K562 (cell line): ENCODE data around the gene REX1BD. TPM values are rescaled to one million over a fixed set of nuclear protein-coding genes. Genes with fewer than 3 reads are reported as not detected.

Source experiments
- ATAC-seq: fragments of 200-7000 bp; cut with Tn5 transposase; 3 replicates; pipeline ENCODE4 v1.9.1; 2020; ENCODE audit warnings: moderate library complexity
- BruUV-seq: library from RNA; stranded (reverse); fragments of 400-500 nt; replicated peaks from 2 replicates; lab custom pipeline; 2021; lab: Mats Ljungman, UMichigan
- CTCF ChIA-PET: fragments of 300-600 bp; formaldehyde crosslinking; extraction: SDS; loops from one replicate; lab custom pipeline; 2021; ENCODE audit warnings: low intra/inter-chr PET ratio; lab: Yijun Ruan, JAX
- POLR2A ChIA-PET: fragments of 300-600, 350-650 bp; sonication (Branson Sonifier 250); formaldehyde crosslinking; extraction: SDS; loops from one replicate; lab custom pipeline; 2021; ENCODE audit warnings: antibody characterized with exemption, inconsistent platforms; lab: Yijun Ruan, JAX
- DNase-seq, 4 experiments: peaks; one replicate each; pipeline versions ENCODE4 v3.0.0 to v3.0.0-alpha.2; 2011 to 2018; ENCODE audit warnings: low spot score in 3 of 4, mixed read lengths in 3 of 4; ENCODE audit errors: extremely low read depth in 1 of 4
- FAIRE-seq: peaks from 2 replicates; lab custom pipeline; 2011; peaks lifted over from hg19 to GRCh38; lab: Jason Lieb, UNC
- H2AFZ ChIP-seq: 2 replicates; pipeline ENCODE4 v1.6.0; 2011; ENCODE audit warnings: low read depth, low read length, control low read depth, inconsistent platforms
- H3K27ac ChIP-seq: fragments of 200-600 bp; 3 replicates; pipeline ENCODE4 v1.8.0; 2011; ENCODE audit warnings: low read depth, mild to moderate bottlenecking, control low read depth, inconsistent platforms, low read length, moderate library complexity, mixed read lengths; ENCODE audit errors: extremely low read depth
- H3K27me3 ChIP-seq, 2 experiments: fragments of 300-600 bp in 1 of 2; 2 replicates in 1 of 2; 3 replicates in 1 of 2; pipeline versions ENCODE4 v1.6.0 to v1.8.0; 2011; ENCODE audit warnings: inconsistent platforms in 2 of 2, low read length in 2 of 2, mild to moderate bottlenecking in 1 of 2, mixed read lengths in 1 of 2, moderate library complexity in 1 of 2; ENCODE audit not compliant: control insufficient read depth in 2 of 2, insufficient read depth in 2 of 2
- H3K36me3 ChIP-seq: fragments of 300-600 bp; 3 replicates; pipeline ENCODE4 v1.8.0; 2011; ENCODE audit warnings: mild to moderate bottlenecking, low read length, inconsistent platforms; ENCODE audit not compliant: control insufficient read depth, insufficient read depth
- H3K4me1 ChIP-seq, 2 experiments: fragments of 200-600 bp in 1 of 2; replicated peaks in 1 of 2; 2 replicates in 1 of 2; 3 replicates in 1 of 2; pipeline versions ENCODE4 v1.5.1 to v1.8.0; 2011; ENCODE audit warnings: inconsistent platforms in 2 of 2, low read length in 2 of 2, mild to moderate bottlenecking in 1 of 2, mixed read lengths in 1 of 2, moderate library complexity in 1 of 2; ENCODE audit not compliant: control insufficient read depth in 2 of 2, insufficient read depth in 2 of 2
- H3K4me2 ChIP-seq: 2 replicates; pipeline ENCODE4 v1.6.1; 2011; ENCODE audit warnings: low read length, control low read depth, inconsistent platforms, mixed read lengths; ENCODE audit not compliant: insufficient read depth
- H3K4me3 ChIP-seq: fragments of 200-600 bp; sonication (generic), shearing (Covaris generic); 2 replicates; pipeline ENCODE4 v1.5.1; 2016; ENCODE audit warnings: control low read depth, inconsistent platforms
- H3K79me2 ChIP-seq: fragments of 200-600 bp; 3 replicates; pipeline ENCODE4 v1.8.0; 2011; ENCODE audit warnings: low read length, inconsistent platforms; ENCODE audit not compliant: control insufficient read depth, insufficient read depth
- H3K9ac ChIP-seq, 2 experiments: 2 replicates each; pipeline versions ENCODE4 v1.6.0 to v1.6.1; 2011; ENCODE audit warnings: low read depth in 2 of 2, low read length in 2 of 2, control low read depth in 1 of 2, inconsistent platforms in 1 of 2, mild to moderate bottlenecking in 1 of 2, mixed read lengths in 1 of 2; ENCODE audit not compliant: insufficient read depth in 1 of 2
- H3K9me1 ChIP-seq: one replicate; pipeline ENCODE4 v1.6.0; 2011; ENCODE audit warnings: inconsistent platforms, mild to moderate bottlenecking, low read length, moderate library complexity; ENCODE audit not compliant: control insufficient read depth, insufficient read depth
- H3K9me3 ChIP-seq: replicated peaks from 2 replicates; pipeline ENCODE4 v1.5.1; 2011; ENCODE audit warnings: low read depth, low read length, inconsistent platforms; ENCODE audit not compliant: control insufficient read depth, insufficient read depth
- H4K20me1 ChIP-seq: replicated peaks from 2 replicates; pipeline ENCODE4 v1.6.1; 2011; ENCODE audit warnings: low read length, inconsistent platforms, mixed read lengths; ENCODE audit not compliant: control insufficient read depth, insufficient read depth
- KLF1 ChIP-seq: fragments of 450-650 bp; IDR thresholded peaks from 2 replicates; pipeline ENCODE4 v1.6.1; 2016; ENCODE audit warnings: missing genetic modification characterization, missing compliant biosample characterization
- POLR3G ChIP-seq: IDR thresholded peaks from 2 replicates; pipeline ENCODE4 v1.6.1; 2011; ENCODE audit not compliant: insufficient read length, insufficient replicate concordance; ENCODE audit errors: extremely low read depth
- RBFOX2 ChIP-seq: fragments of 200-400 bp; formaldehyde crosslinking; IDR thresholded peaks from 2 replicates; pipeline ENCODE4 v1.6.1; 2017; ENCODE audit warnings: low read depth, mild to moderate bottlenecking, low read length, moderate library complexity
- RBM17 ChIP-seq: fragments of 200-400 bp; formaldehyde crosslinking; IDR thresholded peaks from 2 replicates; pipeline ENCODE4 v1.6.1; 2017; ENCODE audit warnings: low read depth, mild to moderate bottlenecking, low read length, borderline replicate concordance
- WGBS: fragments of 100-300 bp; shearing (Covaris generic); methylation state at CpG from one replicate; pipeline ENCODE4 v1.1.6; 2016; ENCODE audit warnings: low coverage, mixed read lengths; ENCODE audit not compliant: insufficient coverage; ENCODE audit errors: missing lambda C conversion rate; 5-methylcytosine and 5-hydroxymethylcytosine counted together
- in situ Hi-C: fragments of 300-500 bp; cut with MboI; formaldehyde crosslinking; loops from 4 replicates; pipeline ENCODE4 v1.15.0; 2018; ENCODE audit warnings: inconsistent platforms, mixed read lengths
- intact Hi-C: fragments of 100-400 bp; cut with micrococcal nuclease; formaldehyde crosslinking; loops from 2 replicates; pipeline ENCODE4 v1.14.2; 2022
- polyA plus RNA-seq, 8 experiments: library from polyadenylated mRNA; depleted of rRNA in 4 of 8; stranded (reverse) in 5 of 8; unstranded in 3 of 8; fragments of >200 nt; fragmentation: Nextera tagmentation in 2 of 8; fragmentation: Illumina TruSeq in 1 of 8; extraction: Ambion mirVana in 2 of 8; extraction: Trizol in 1 of 8; gene quantifications; 2 replicates each; pipeline versions ENCODE4 v1.2.1 to v1.2.3, GENCODE V29; 2011 to 2014; ENCODE audit warnings: inconsistent platforms in 1 of 8, missing spikeins in 1 of 8
- total RNA-seq, 7 experiments: library from RNA; depleted of rRNA in 6 of 7; stranded (reverse); fragments of >200 nt in 6 of 7; fragmentation: Illumina TruSeq in 2 of 7; extraction: Trizol in 2 of 7; gene quantifications; 2 replicates each; pipeline versions ENCODE4 v1.2.1 to v1.2.3, GENCODE V29; 2011 to 2021; ENCODE audit warnings: low replicate concordance in 1 of 7
- TF ChIP-seq, protein P1 (sequence below): fragments of 450-650 bp; formaldehyde crosslinking; conservative IDR thresholded peaks from 2 replicates; pipeline ENCODE4 v1.4.0; 2022; ENCODE audit warnings: mild to moderate bottlenecking, missing genetic modification characterization
- TF ChIP-seq, protein P2 (sequence below): sonication (generic); formaldehyde crosslinking; IDR thresholded peaks from 2 replicates; pipeline ENCODE4 v1.8.1; 2023; ENCODE audit warnings: mild to moderate bottlenecking, missing genetic modification reagents
- TF ChIP-seq, protein P3 (sequence below), 3 experiments: fragments of 200-800 bp in 1 of 3; sonication (Bioruptor generic) in 1 of 3; sonication (generic) in 1 of 3; formaldehyde crosslinking in 1 of 3; IDR thresholded peaks; 2 replicates each; pipeline versions ENCODE4 v1.6.1 to v1.8.0; 2016 to 2022; ENCODE audit warnings: mild to moderate bottlenecking in 2 of 3, missing compliant biosample characterization in 2 of 3, missing genetic modification characterization in 2 of 3, missing genetic modification reagents in 1 of 3

Gene REX1BD
- total and polyA plus RNA-seq, 9 of the 15 experiments (the other 6 are each of a cell fraction or from before 2014, with no cell fraction given): 1.9 to 136 (median 13.8) TPM

DNA sequence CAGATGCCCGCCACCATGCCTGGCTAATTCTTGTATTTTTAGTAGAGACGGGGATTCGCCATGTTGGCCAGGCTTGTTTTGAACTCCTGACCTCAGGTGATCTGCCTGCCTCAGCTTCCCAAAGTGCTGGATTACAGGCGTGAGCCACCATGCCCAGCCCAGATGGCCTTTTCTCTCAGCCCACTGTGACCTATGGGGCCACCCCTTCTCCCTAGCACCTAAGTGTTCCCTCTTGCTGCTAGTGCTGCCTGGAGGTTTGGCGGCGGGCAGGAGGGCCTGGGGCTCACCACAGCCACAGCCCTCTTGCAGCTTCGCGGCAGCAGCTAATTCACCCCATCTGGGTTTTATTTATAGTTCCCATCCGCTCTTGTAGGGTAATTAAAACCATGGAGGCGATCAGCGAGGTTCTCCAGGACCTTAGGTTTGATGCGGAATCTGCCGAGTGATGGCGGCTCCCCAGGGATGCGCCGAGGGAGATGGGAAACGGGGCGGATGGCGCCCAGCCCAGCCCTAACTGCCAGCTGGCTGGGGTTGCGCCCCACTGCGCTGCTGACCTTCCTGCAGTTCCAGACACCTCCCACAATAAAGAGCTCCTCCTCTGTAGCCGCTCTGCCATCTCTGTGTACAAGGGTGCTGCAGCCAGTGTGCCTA is 3.3 kb downstream of the REX1BD start:
- in situ Hi-C loops: no loop called here
- no TSS peak for BruUV-seq
- no peak for ATAC-seq

More for the DNA sequence above, 3.3 kb downstream of the REX1BD start:
- no peak overlapping the region for H3K4me3 ChIP-seq
- POLR2A ChIA-PET: interaction anchor here (1.3 to 2.1 kb wide), 2 partner anchors 10 to 11 kb away, joined by 3 to 5 read pairs; no protein-coding TSS in a partner anchor
- peak overlapping the region in 1 of 2 experiments; percentile 13; a peak in 1 of 4 replicates for H3K9ac ChIP-seq
- TF ChIP-seq, protein P1, sequence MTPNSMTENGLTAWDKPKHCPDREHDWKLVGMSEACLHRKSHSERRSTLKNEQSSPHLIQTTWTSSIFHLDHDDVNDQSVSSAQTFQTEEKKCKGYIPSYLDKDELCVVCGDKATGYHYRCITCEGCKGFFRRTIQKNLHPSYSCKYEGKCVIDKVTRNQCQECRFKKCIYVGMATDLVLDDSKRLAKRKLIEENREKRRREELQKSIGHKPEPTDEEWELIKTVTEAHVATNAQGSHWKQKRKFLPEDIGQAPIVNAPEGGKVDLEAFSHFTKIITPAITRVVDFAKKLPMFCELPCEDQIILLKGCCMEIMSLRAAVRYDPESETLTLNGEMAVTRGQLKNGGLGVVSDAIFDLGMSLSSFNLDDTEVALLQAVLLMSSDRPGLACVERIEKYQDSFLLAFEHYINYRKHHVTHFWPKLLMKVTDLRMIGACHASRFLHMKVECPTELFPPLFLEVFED: no peak
- TF ChIP-seq, protein P2, sequence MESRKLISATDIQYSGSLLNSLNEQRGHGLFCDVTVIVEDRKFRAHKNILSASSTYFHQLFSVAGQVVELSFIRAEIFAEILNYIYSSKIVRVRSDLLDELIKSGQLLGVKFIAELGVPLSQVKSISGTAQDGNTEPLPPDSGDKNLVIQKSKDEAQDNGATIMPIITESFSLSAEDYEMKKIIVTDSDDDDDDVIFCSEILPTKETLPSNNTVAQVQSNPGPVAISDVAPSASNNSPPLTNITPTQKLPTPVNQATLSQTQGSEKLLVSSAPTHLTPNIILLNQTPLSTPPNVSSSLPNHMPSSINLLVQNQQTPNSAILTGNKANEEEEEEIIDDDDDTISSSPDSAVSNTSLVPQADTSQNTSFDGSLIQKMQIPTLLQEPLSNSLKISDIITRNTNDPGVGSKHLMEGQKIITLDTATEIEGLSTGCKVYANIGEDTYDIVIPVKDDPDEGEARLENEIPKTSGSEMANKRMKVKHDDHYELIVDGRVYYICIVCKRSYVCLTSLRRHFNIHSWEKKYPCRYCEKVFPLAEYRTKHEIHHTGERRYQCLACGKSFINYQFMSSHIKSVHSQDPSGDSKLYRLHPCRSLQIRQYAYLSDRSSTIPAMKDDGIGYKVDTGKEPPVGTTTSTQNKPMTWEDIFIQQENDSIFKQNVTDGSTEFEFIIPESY: peak; percentile 74
- no peak for TF ChIP-seq RBM17
- no peak for TF ChIP-seq KLF1 (tag)
- TF ChIP-seq RBFOX2: peak; percentile 23; the same call in 1 of the 2 replicates
- no peak for TF ChIP-seq POLR3G
- TF ChIP-seq, protein P3, sequence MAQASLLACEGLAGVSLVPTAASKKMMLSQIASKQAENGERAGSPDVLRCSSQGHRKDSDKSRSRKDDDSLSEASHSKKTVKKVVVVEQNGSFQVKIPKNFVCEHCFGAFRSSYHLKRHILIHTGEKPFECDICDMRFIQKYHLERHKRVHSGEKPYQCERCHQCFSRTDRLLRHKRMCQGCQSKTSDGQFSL (CRISPR knock-in tag; IDR thresholded peaks at IDR 0.05): no peak
- TF ChIP-seq, protein P3 (tag; IDR thresholded peaks at IDR 0.05): no peak
- TF ChIP-seq, all 486 proteins: peak for 2
- Histone ChIP-seq H2AFZ (no peak overlapping the region), H3K27me3 (no peaks in the 10 kb centered on the region), H3K36me3 (peaks cover 5% of the 10 kb centered on the region; the same call in 2 of the 3 replicates), H3K9me1 (no peaks in the 10 kb centered on the region), H3K4me2 (no peak overlapping the region), H3K27ac (no peak overlapping the region), H3K79me2 (peaks cover 24% of the 10 kb centered on the region), H3K9me3 (no peaks in the 10 kb centered on the region), H3K4me1 (peaks cover 32 to 85% of the 10 kb centered on the region in 2 experiments), H4K20me1 (peaks cover 6% of the 10 kb centered on the region; the same call in 1 of the 2 replicates)
- CTCF ChIA-PET: no interaction called here
- WGBS: 92% methylated on average over 21 of the region's 22 CpGs
- intact Hi-C loops: loop anchor here (5.0 to 10.0 kb wide), 4 partner anchors 45 to 253 kb away; partner anchors contain the start of gene KLHL26
- FAIRE-seq: no peak
- DNase-seq: no peak
